ENCODE results near the gene PPP3CA.

The PPP3CA gene

GRCh38 chr4:101289306-101289705, 58.0 kb downstream of the PPP3CA start:
- no peak for DNase-seq (ENCODE audit: low read depth in 1 of 2, low spot score in 1 of 2)

- no peak for DNase-seq (ENCODE audit: low read depth in 1 of 2, low spot score in 1 of 2)
These were observed 58.8 kb downstream of the PPP3CA start for GRCh38 chr4:101288365-101289145.

- no peak for DNase-seq (ENCODE audit: low read depth in 1 of 2, low spot score in 1 of 2)
These were observed 60.0 kb downstream of the PPP3CA start for GRCh38 chr4:101287324-101287723.

GRCh38 chr4:101286663-101287062, 60.7 kb downstream of the PPP3CA start:
- no peak for DNase-seq (ENCODE audit: low read depth in 1 of 2, low spot score in 1 of 2)

GRCh38 chr4:101285985-101286384, 61.3 kb downstream of the PPP3CA start:
- no peak for DNase-seq (ENCODE audit: low read depth in 1 of 2, low spot score in 1 of 2)

- DNase-seq (ENCODE audit: low read depth in 1 of 2, low spot score in 1 of 2), result no peak
These were observed 62.8 kb downstream of the PPP3CA start for GRCh38 chr4:101284546-101284945.

- DNase-seq (ENCODE audit: low read depth in 1 of 2, low spot score in 1 of 2), result no peak
These were observed 63.9 kb downstream of the PPP3CA start for GRCh38 chr4:101283434-101283833.

GRCh38 chr4:101282076-101282844, 65.1 kb downstream of the PPP3CA start:
- no peak for DNase-seq (ENCODE audit: low read depth in 1 of 2, low spot score in 1 of 2)

GRCh38 chr4:101280866-101281600, 66.3 kb downstream of the PPP3CA start:
- DNase-seq (ENCODE audit: low read depth in 1 of 2, low spot score in 1 of 2), result no peak

GRCh38 chr4:101279377-101279871, 67.9 kb downstream of the PPP3CA start:
- DNase-seq (ENCODE audit: low read depth in 1 of 2, low spot score in 1 of 2), result no peak

GRCh38 chr4:101277671-101278070, 69.7 kb downstream of the PPP3CA start:
- DNase-seq (ENCODE audit: low read depth in 1 of 2, low spot score in 1 of 2), result no peak

- no peak for DNase-seq (ENCODE audit: low read depth in 1 of 2, low spot score in 1 of 2)
These were observed 70.7 kb downstream of the PPP3CA start for GRCh38 chr4:101276661-101277060.

- no peak for DNase-seq (ENCODE audit: low read depth in 1 of 2, low spot score in 1 of 2)
These were observed 72.2 kb downstream of the PPP3CA start for GRCh38 chr4:101274888-101275752.

- no peak for DNase-seq (ENCODE audit: low read depth in 1 of 2, low spot score in 1 of 2)
These were observed 75.8 kb downstream of the PPP3CA start for GRCh38 chr4:101271516-101271915.

GRCh38 chr4:101269682-101270081, 77.6 kb downstream of the PPP3CA start:
- DNase-seq (ENCODE audit: low read depth in 1 of 2, low spot score in 1 of 2), result no peak

GRCh38 chr4:101265816-101266172, 81.5 kb downstream of the PPP3CA start:
- no peak for DNase-seq (ENCODE audit: low read depth in 1 of 2, low spot score in 1 of 2)

GRCh38 chr4:101264993-101265815, 82.1 kb downstream of the PPP3CA start:
- DNase-seq (ENCODE audit: low read depth in 1 of 2, low spot score in 1 of 2), result no peak

GRCh38 chr4:101264512-101264911, 82.8 kb downstream of the PPP3CA start:
- no peak for DNase-seq (ENCODE audit: low read depth in 1 of 2, low spot score in 1 of 2)

- DNase-seq (ENCODE audit: low read depth in 1 of 2, low spot score in 1 of 2), result no peak
These were observed 84.6 kb downstream of the PPP3CA start for GRCh38 chr4:101262683-101263082.

- DNase-seq (ENCODE audit: low read depth in 1 of 2, low spot score in 1 of 2), result no peak
These were observed 87.5 kb downstream of the PPP3CA start for GRCh38 chr4:101259876-101260275.

Measured in activated T-helper 1 cell treated with anti-CD3 and anti-CD28 coated beads, Interleukin-2, amount 50 U/mL, for 16 hours (primary cell).